Spleen (tissue), 11 donors: ENCODE results near the gene MYO18B. TPM values are rescaled to one million over a fixed set of nuclear protein-coding genes. Genes with fewer than 3 reads are reported as not detected.

Experiments used
- DNase-seq: peaks from one replicate; pipeline ENCODE4 v3.0.0-alpha.2; 2020
- H3K27ac ChIP-seq, 8 donors: fragments of 200-600 bp; sonication (generic) in 7 of 8; 1 replicate in 4 of 8; 2 replicates in 4 of 8; pipeline versions ENCODE4 v1.5.0 to v1.8.0; 2016 to 2021; ENCODE audit warnings: inconsistent platforms in 4 of 8, mild to moderate bottlenecking in 4 of 8, moderate library complexity in 1 of 8
- H3K27me3 ChIP-seq, 7 donors: fragments of 200-600 bp; sonication (generic) in 6 of 7; replicated peaks in 1 of 7; 1 replicate in 4 of 7; 2 replicates in 3 of 7; pipeline versions ENCODE4 v1.5.0 to v1.8.0; 2016 to 2021; ENCODE audit warnings: inconsistent platforms in 3 of 7, mild to moderate bottlenecking in 1 of 7
- H3K36me3 ChIP-seq, 6 donors: fragments of 200-600 bp; sonication (generic) in 5 of 6; 1 replicate in 4 of 6; 2 replicates in 2 of 6; pipeline versions ENCODE4 v1.5.0 to v1.8.0; 2016 to 2021; ENCODE audit warnings: inconsistent platforms in 2 of 6
- H3K4me1 ChIP-seq, 6 donors: fragments of 200-600 bp; sonication (generic) in 5 of 6; 1 replicate in 3 of 6; 2 replicates in 3 of 6; pipeline versions ENCODE4 v1.5.0 to v1.8.0; 2016 to 2021; ENCODE audit warnings: inconsistent platforms in 3 of 6
- H3K4me3 ChIP-seq, 8 donors: fragments of 200-600 bp; sonication (generic) in 7 of 8; 1 replicate in 4 of 8; 2 replicates in 4 of 8; pipeline versions ENCODE4 v1.5.0 to v1.8.0; 2016 to 2021; ENCODE audit warnings: inconsistent platforms in 4 of 8, mild to moderate bottlenecking in 4 of 8, moderate library complexity in 2 of 8
- H3K9me3 ChIP-seq, 8 donors: fragments of 200-600 bp; sonication (generic) in 7 of 8; 1 replicate in 4 of 8; 2 replicates in 4 of 8; pipeline versions ENCODE4 v1.5.0 to v1.8.0; 2016 to 2021; ENCODE audit warnings: inconsistent platforms in 4 of 8
- CTCF ChIP-seq, 11 experiments: fragments of 200-600 bp in 7 of 11; fragments of 450-650 bp in 4 of 11; sonication (generic) in 4 of 11; IDR thresholded peaks in 8 of 11; conservative IDR thresholded peaks in 3 of 11; 1 replicate in 7 of 11; 2 replicates in 4 of 11; pipeline versions ENCODE4 v1.4.0 to v1.8.0; 2016 to 2021; ENCODE audit warnings: antibody characterized with exemption in 11 of 11, inconsistent platforms in 4 of 11, mild to moderate bottlenecking in 1 of 11
- POLR2A ChIP-seq, 3 donors: fragments of 450-650 bp; IDR thresholded peaks; one replicate each; pipeline ENCODE4 v1.5.1; 2017; ENCODE audit warnings: antibody characterized with exemption in 3 of 3, mild to moderate bottlenecking in 1 of 3
- POLR2AphosphoS5 ChIP-seq, 3 donors: sonication (generic); formaldehyde crosslinking; IDR thresholded peaks; one replicate each; pipeline ENCODE4 v1.5.1; 2017; ENCODE audit warnings: antibody characterized with exemption in 3 of 3
- WGBS, 5 donors: extraction: QIAGEN DNeasy Blood & Tissue Kit in 3 of 5; methylation state at CpG; one replicate each; pipeline versions ENCODE4 v1.1.5 to v1.1.7; 2013 to 2018; 5-methylcytosine and 5-hydroxymethylcytosine counted together
- intact Hi-C: fragments of 100-400 bp; cut with DNase I; formaldehyde crosslinking; loops from one replicate; pipeline ENCODE4 v1.15.0; 2023; ENCODE audit warnings: low total_unique reads
- polyA plus RNA-seq, 3 donors: library from polyadenylated mRNA; stranded (reverse); fragments of 200-250 nt; gene quantifications; one replicate each; pipeline ENCODE4 v1.2.1, GENCODE V29; 2013
- total RNA-seq, 7 donors: library from RNA; depleted of rRNA in 3 of 7; stranded (reverse); fragments of >200 nt in 3 of 7; fragmentation: NEBNext Ultra II Directional in 4 of 7; extraction: Animal tissue kit (Norgen Biotek cat#: 25700) in 4 of 7; gene quantifications; one replicate each; pipeline versions ENCODE4 v1.1.0 to v1.2.1, GENCODE V29; 2016 to 2021
- donor health status: healthy with polysubstance abuse.
- donor health status: DM: no; HTN: no; CAD: no; lungs with moderate emphysema.
- donor health status: DM: no; HTN: no; CAD: no.
- donor health status: Bipolar disorder and iron deficiency.
- donor health status: healthy.
- donor health status: DM: no; HTN: no; CAD: no.
- donor health status: DM: yes; HTN: yes; CAD: no.

Gene MYO18B
- total and polyA plus RNA-seq, 10 donors = under 0.01 to 0.79 (median 0.12) TPM

GRCh38 chr22:25953276-25953675, 211.3 kb downstream of the MYO18B start:
- no peak for TF ChIP-seq POLR2AphosphoS5 (IDR thresholded peaks at IDR 0.05)
- DNase-seq = no peak
- H3K27me3 ChIP-seq = peaks cover 0 to 31% (median 0%) of the 10 kb centered on the region in 7 donors
- WGBS, 5 donors = 62 to 77% (median 67%) methylated on average over 3 of the region's 3 CpGs
- no peak overlapping the region for H3K4me3 ChIP-seq
- no peak overlapping the region for H3K27ac ChIP-seq
- H3K9me3 ChIP-seq = no peaks in the 10 kb centered on the region
- H3K4me1 ChIP-seq = no peaks in the 10 kb centered on the region
- no peaks in the 10 kb centered on the region for H3K36me3 ChIP-seq
- intact Hi-C loops = no loop called here

- H3K36me3 ChIP-seq = no peaks in the 10 kb centered on the region
- DNase-seq = no peak
- peaks cover 0 to 29% (median 0%) of the 10 kb centered on the region in 7 donors for H3K27me3 ChIP-seq
- intact Hi-C loops = no loop called here
- no peaks in the 10 kb centered on the region for H3K4me1 ChIP-seq
- no peaks in the 10 kb centered on the region for H3K9me3 ChIP-seq
- H3K27ac ChIP-seq = no peak overlapping the region
- no peak for TF ChIP-seq POLR2AphosphoS5 (IDR thresholded peaks at IDR 0.05)
- no peak for TF ChIP-seq POLR2A (IDR thresholded peaks at IDR 0.05)
- TF ChIP-seq CTCF (IDR thresholded peaks at IDR 0.05 in 8 of 11, conservative IDR thresholded peaks at IDR 0.05 in 3 of 11) = no peak
- 66 to 73% (median 69%) methylated on average over 4 of the region's 4 CpGs for WGBS, 5 donors
- no peak overlapping the region for H3K4me3 ChIP-seq
These were observed 211.9 kb downstream of the MYO18B start for GRCh38 chr22:25953919-25954318.

GRCh38 chr22:25955323-25955722, 213.3 kb downstream of the MYO18B start:
- no peak overlapping the region for H3K4me3 ChIP-seq
- H3K27ac ChIP-seq = no peak overlapping the region
- no peaks in the 10 kb centered on the region for H3K36me3 ChIP-seq
- peaks cover 0 to 33% (median 0%) of the 10 kb centered on the region in 7 donors for H3K27me3 ChIP-seq
- intact Hi-C loops = no loop called here
- H3K9me3 ChIP-seq = no peaks in the 10 kb centered on the region
- no peak for DNase-seq
- TF ChIP-seq POLR2A (IDR thresholded peaks at IDR 0.05) = no peak
- TF ChIP-seq POLR2AphosphoS5 (IDR thresholded peaks at IDR 0.05) = no peak
- TF ChIP-seq CTCF (IDR thresholded peaks at IDR 0.05 in 8 of 11, conservative IDR thresholded peaks at IDR 0.05 in 3 of 11) = no peak
- WGBS, 5 donors = 90 to 95% (median 93%) methylated on average over 9 of the region's 9 CpGs
- no peaks in the 10 kb centered on the region for H3K4me1 ChIP-seq

GRCh38 chr22:25956801-25957200, 214.8 kb downstream of the MYO18B start:
- whole genome bisulfite sequencing, 5 donors = 61 to 67% (median 66%) methylated on average over 5 of the region's 5 CpGs
- Histone ChIP-seq H3K9me3 (no peaks in the 10 kb centered on the region), H3K4me1 (no peaks in the 10 kb centered on the region), H3K27ac (no peak overlapping the region), H3K4me3 (no peak overlapping the region), H3K27me3 (peaks cover 0 to 34% (median 0%) of the 10 kb centered on the region in 7 donors), H3K36me3 (no peaks in the 10 kb centered on the region)
- no peak for DNase-seq
- no peak for TF ChIP-seq POLR2AphosphoS5 (IDR thresholded peaks at IDR 0.05)
- TF ChIP-seq CTCF (IDR thresholded peaks at IDR 0.05 in 8 of 11, conservative IDR thresholded peaks at IDR 0.05 in 3 of 11) = no peak
- intact Hi-C loops = no loop called here
